ENCODE measurements around the gene HDAC7.

The HDAC7 gene

DNA sequence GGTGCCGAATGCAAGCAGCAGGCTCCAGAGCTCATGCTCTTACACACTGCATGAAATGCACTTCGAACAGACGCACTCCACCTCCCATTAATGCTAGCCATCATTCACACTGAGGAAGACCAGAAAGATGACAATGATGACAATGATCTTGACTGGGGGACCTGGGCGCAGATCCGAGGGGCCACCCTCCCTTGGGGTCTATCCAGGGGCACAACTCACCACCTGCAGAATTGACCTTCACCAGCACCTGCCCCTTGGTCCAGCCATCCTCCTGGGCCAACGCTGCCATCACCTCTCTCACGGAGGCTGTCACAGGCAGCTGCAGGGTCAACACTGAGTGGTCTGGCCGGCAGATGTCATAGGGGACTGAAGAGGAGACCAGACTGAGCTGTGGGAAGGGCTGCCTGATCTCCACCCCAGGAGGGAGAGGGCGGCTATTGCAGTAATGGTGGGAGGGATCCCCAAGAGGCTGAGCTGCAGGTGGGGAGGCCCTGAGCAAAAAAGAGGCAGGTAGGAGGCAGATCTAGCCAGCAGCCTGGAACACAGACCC lies 76.3 kb downstream of the HDAC7 start:
- Histone ChIP-seq H4K20me1 (ENCODE audit: insufficient read depth, low read length, poor library complexity, severe bottlenecking) (no peaks in the 10 kb centered on the region), H3K9me3 (ENCODE audit: insufficient read depth, low read depth, low read length) (no peaks in the 10 kb centered on the region), H3K36me3 (ENCODE audit: insufficient read depth, low read length) (peaks cover 3% of the 10 kb centered on the region; the same call in 1 of the 2 replicates), H3K4me2 (ENCODE audit: low read depth, low read length, poor library complexity, severe bottlenecking) (no peak overlapping the region), H3K27me3 (ENCODE audit: insufficient read depth, low read length, poor library complexity, severe bottlenecking) (no peaks in the 10 kb centered on the region), H3K4me1 (ENCODE audit: insufficient read depth, low read length, poor library complexity, severe bottlenecking) (peaks cover 38% of the 10 kb centered on the region), H3K4me3 (ENCODE audit: low read length, poor library complexity, severe bottlenecking) (no peak overlapping the region), H3K9me2 (replicated peaks; ENCODE audit: low read depth, low read length) (no peaks in the 10 kb centered on the region), H3K9ac (ENCODE audit: low read depth, low read length, poor library complexity, severe bottlenecking) (no peak overlapping the region), H3F3A (ENCODE audit: low read depth) (peaks cover 4% of the 10 kb centered on the region; the same call in 1 of the 2 replicates), H3K79me2 (ENCODE audit: insufficient read depth, low read length) (peaks cover 3% of the 10 kb centered on the region; the same call in 1 of the 2 replicates), H2AFZ (ENCODE audit: low read length) (no peak overlapping the region)
- TF ChIP-seq, protein P1, sequence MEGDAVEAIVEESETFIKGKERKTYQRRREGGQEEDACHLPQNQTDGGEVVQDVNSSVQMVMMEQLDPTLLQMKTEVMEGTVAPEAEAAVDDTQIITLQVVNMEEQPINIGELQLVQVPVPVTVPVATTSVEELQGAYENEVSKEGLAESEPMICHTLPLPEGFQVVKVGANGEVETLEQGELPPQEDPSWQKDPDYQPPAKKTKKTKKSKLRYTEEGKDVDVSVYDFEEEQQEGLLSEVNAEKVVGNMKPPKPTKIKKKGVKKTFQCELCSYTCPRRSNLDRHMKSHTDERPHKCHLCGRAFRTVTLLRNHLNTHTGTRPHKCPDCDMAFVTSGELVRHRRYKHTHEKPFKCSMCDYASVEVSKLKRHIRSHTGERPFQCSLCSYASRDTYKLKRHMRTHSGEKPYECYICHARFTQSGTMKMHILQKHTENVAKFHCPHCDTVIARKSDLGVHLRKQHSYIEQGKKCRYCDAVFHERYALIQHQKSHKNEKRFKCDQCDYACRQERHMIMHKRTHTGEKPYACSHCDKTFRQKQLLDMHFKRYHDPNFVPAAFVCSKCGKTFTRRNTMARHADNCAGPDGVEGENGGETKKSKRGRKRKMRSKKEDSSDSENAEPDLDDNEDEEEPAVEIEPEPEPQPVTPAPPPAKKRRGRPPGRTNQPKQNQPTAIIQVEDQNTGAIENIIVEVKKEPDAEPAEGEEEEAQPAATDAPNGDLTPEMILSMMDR (conservative IDR thresholded peaks at IDR 0.05; ENCODE audit: low read length), result no peak
- TF ChIP-seq EZH2phosphoT487 (IDR thresholded peaks at IDR 0.05; ENCODE audit: borderline replicate concordance), result no peak

DNA sequence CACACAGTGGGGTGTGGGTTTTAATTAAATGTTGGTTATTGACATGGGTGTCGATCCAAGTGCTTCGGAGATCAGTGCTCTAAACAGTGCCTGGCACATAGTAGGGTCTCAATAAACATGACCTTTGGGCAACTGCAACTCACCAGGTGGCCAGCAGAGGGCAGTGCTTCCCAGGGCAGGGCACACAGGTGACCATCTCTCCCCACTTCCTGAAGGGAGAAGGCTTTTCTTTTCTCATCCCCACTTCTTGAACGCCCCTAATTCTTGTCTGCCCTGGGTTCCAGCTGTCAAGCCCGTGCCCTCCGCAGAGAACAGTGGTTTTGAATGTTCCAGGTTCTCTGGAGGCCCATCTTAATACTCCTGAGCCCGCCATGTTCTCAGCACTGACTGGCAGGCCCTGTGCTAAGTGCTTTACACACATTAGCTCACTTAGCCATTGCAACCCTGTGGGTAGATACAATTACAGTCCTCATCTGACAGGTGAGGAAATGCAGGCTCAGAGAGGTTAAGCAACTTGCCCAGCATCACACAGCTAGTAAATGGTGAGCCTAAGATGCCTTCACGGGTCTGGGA lies 77.4 kb downstream of the HDAC7 start:
- Histone ChIP-seq H3K9ac (ENCODE audit: low read depth, low read length, poor library complexity, severe bottlenecking) (no peak overlapping the region), H3K27me3 (ENCODE audit: insufficient read depth, low read length, poor library complexity, severe bottlenecking) (no peaks in the 10 kb centered on the region), H2AFZ (ENCODE audit: low read length) (no peak overlapping the region), H3K4me3 (ENCODE audit: low read length, poor library complexity, severe bottlenecking) (no peak overlapping the region), H3K9me2 (replicated peaks; ENCODE audit: low read depth, low read length) (no peaks in the 10 kb centered on the region), H3F3A (ENCODE audit: low read depth) (peaks cover 4% of the 10 kb centered on the region; the same call in 1 of the 2 replicates), H3K79me2 (ENCODE audit: insufficient read depth, low read length) (peaks cover 3% of the 10 kb centered on the region; the same call in 1 of the 2 replicates), H3K9me3 (ENCODE audit: insufficient read depth, low read depth, low read length) (no peaks in the 10 kb centered on the region), H3K4me1 (ENCODE audit: insufficient read depth, low read length, poor library complexity, severe bottlenecking) (peaks cover 42% of the 10 kb centered on the region), H3K4me2 (ENCODE audit: low read depth, low read length, poor library complexity, severe bottlenecking) (peak overlapping the region; percentile 88), H4K20me1 (ENCODE audit: insufficient read depth, low read length, poor library complexity, severe bottlenecking) (no peaks in the 10 kb centered on the region), H3K36me3 (ENCODE audit: insufficient read depth, low read length) (peaks cover 3% of the 10 kb centered on the region; the same call in 1 of the 2 replicates)
- no peak for TF ChIP-seq EZH2phosphoT487 (IDR thresholded peaks at IDR 0.05; ENCODE audit: borderline replicate concordance)
- TF ChIP-seq, protein P1 (conservative IDR thresholded peaks at IDR 0.05; ENCODE audit: low read length), result peak; percentile 99

DNA sequence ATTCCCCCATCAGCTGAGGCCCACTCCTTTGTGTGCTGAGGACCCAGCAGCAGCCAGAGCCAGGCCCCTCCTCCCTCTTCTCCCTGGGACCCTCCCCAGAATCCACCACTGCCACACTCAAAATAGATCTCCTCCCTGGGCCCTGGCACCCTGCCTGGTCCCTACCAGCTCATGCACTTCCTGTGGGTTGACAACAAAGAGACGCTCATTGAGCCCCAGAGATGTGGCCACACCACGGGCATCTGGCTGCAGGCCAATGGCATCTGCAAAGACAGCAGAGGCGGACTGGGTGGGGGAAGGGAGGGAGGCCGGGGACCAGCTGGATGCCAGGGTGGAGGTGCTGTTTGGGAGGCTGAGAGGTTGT lies 78.4 kb downstream of the HDAC7 start:
- TF ChIP-seq, protein P1 (conservative IDR thresholded peaks at IDR 0.05; ENCODE audit: low read length), result no peak
- Histone ChIP-seq H3K36me3 (ENCODE audit: insufficient read depth, low read length) (no peaks in the 10 kb centered on the region), H3K9me2 (replicated peaks; ENCODE audit: low read depth, low read length) (no peaks in the 10 kb centered on the region), H3F3A (ENCODE audit: low read depth) (peaks cover 4% of the 10 kb centered on the region; the same call in 1 of the 2 replicates), H3K9me3 (ENCODE audit: insufficient read depth, low read depth, low read length) (no peaks in the 10 kb centered on the region), H3K27me3 (ENCODE audit: insufficient read depth, low read length, poor library complexity, severe bottlenecking) (no peaks in the 10 kb centered on the region), H3K79me2 (ENCODE audit: insufficient read depth, low read length) (peaks cover 3% of the 10 kb centered on the region; the same call in 1 of the 2 replicates), H2AFZ (ENCODE audit: low read length) (no peak overlapping the region), H3K9ac (ENCODE audit: low read depth, low read length, poor library complexity, severe bottlenecking) (peak overlapping the region; percentile 77), H3K4me3 (ENCODE audit: low read length, poor library complexity, severe bottlenecking) (peak overlapping the region; percentile 57), H3K4me1 (ENCODE audit: insufficient read depth, low read length, poor library complexity, severe bottlenecking) (peaks cover 42% of the 10 kb centered on the region), H3K4me2 (ENCODE audit: low read depth, low read length, poor library complexity, severe bottlenecking) (peak overlapping the region; percentile 88), H4K20me1 (ENCODE audit: insufficient read depth, low read length, poor library complexity, severe bottlenecking) (no peaks in the 10 kb centered on the region)
